ENCODE data around the gene DES. TPM values are rescaled to one million over a fixed set of nuclear protein-coding genes. Genes with fewer than 3 reads are reported as not detected.

DES gene
- total and polyA plus RNA-seq, 8 donors: 8.7 to 101 (median 28.5) TPM

GRCh38 chr2:219399716-219400478, 18.3 kb upstream of the DES start:
- Histone ChIP-seq H3K27ac (no peak overlapping the region), H3K27me3 (peaks cover 0 to 12% of the 10 kb centered on the region in 2 donors), H3K9me3 (no peaks in the 10 kb centered on the region), H3K36me3 (no peaks in the 10 kb centered on the region), H3K4me3 (no peak overlapping the region), H3K4me1 (no peaks in the 10 kb centered on the region)
- DNase-seq: no peak
- intact Hi-C loops (cut with DNase I): no loop called here
- no peak for ATAC-seq
- no peak for TF ChIP-seq CTCF (IDR thresholded peaks at IDR 0.05)

- DNase-seq: no peak
- H3K36me3 ChIP-seq: no peaks in the 10 kb centered on the region
- ATAC-seq: no peak
- no peaks in the 10 kb centered on the region for H3K9me3 ChIP-seq
- no peak overlapping the region for H3K27ac ChIP-seq
- intact Hi-C loops (cut with DNase I): no loop called here
- peaks cover 0 to 12% of the 10 kb centered on the region in 2 donors for H3K27me3 ChIP-seq
- no peaks in the 10 kb centered on the region for H3K4me1 ChIP-seq
- TF ChIP-seq CTCF (IDR thresholded peaks at IDR 0.05): no peak
- no peak overlapping the region for H3K4me3 ChIP-seq
Observed at GRCh38 chr2:219400562-219400961, 17.6 kb upstream of the DES start.

GRCh38 chr2:219401606-219402005, 16.6 kb upstream of the DES start:
- DNase-seq: no peak
- H3K4me3 ChIP-seq: no peak overlapping the region
- no peak for ATAC-seq
- intact Hi-C loops (cut with DNase I): loop anchor here in 1 of 2 donors (2.0 kb wide), 1 partner anchor 129 kb away; no protein-coding TSS in a partner anchor
- H3K9me3 ChIP-seq: no peaks in the 10 kb centered on the region
- H3K36me3 ChIP-seq: no peaks in the 10 kb centered on the region
- H3K27me3 ChIP-seq: peaks cover 0 to 12% of the 10 kb centered on the region in 2 donors
- no peak overlapping the region for H3K27ac ChIP-seq
- no peaks in the 10 kb centered on the region for H3K4me1 ChIP-seq
- TF ChIP-seq CTCF (IDR thresholded peaks at IDR 0.05): no peak

- no peak overlapping the region for H3K27ac ChIP-seq
- intact Hi-C loops (cut with DNase I): loop anchor here in 1 of 2 donors (2.0 kb wide), 1 partner anchor 128 kb away; no protein-coding TSS in a partner anchor
- ATAC-seq (peak; percentile 87), DNase-seq (peak in 3 of 4 donors; percentile 56 to 86 (median 61))
- TF ChIP-seq CTCF (IDR thresholded peaks at IDR 0.05): peak; percentile 86 to 91
- H3K9me3 ChIP-seq: no peaks in the 10 kb centered on the region
- H3K36me3 ChIP-seq: no peaks in the 10 kb centered on the region
- no peaks in the 10 kb centered on the region for H3K4me1 ChIP-seq
- no peak overlapping the region for H3K4me3 ChIP-seq
- H3K27me3 ChIP-seq: peaks cover 0 to 12% of the 10 kb centered on the region in 2 donors
Observed at GRCh38 chr2:219402665-219403515, 15.3 kb upstream of the DES start.

GRCh38 chr2:219403861-219404260, 14.3 kb upstream of the DES start:
- Histone ChIP-seq H3K4me1 (no peaks in the 10 kb centered on the region), H3K4me3 (no peak overlapping the region)
- TF ChIP-seq CTCF (IDR thresholded peaks at IDR 0.05): no peak

More at GRCh38 chr2:219403861-219404260, 14.3 kb upstream of the DES start:
- Histone ChIP-seq H3K36me3 (no peaks in the 10 kb centered on the region), H3K27me3 (peaks cover 0 to 17% of the 10 kb centered on the region in 2 donors), H3K27ac (no peak overlapping the region), H3K9me3 (no peaks in the 10 kb centered on the region)
- intact Hi-C loops (cut with DNase I): loop anchor here in 1 of 2 donors (2.0 kb wide), 1 partner anchor 127 kb away; no protein-coding TSS in a partner anchor
- DNase-seq (no peak), ATAC-seq (no peak)

Data from left lung (tissue), 10 donors.